BLaER1 (cell line): ENCODE results near the gene RHAG.
"Not testable (repeated sequence)": the region's sequence is repeated elsewhere in the genome, so short reads cannot be mapped to it uniquely, and the experiment has no call there.

Experiments used
- H3K27ac ChIP-seq: shearing (Covaris generic); formaldehyde crosslinking; 2 replicates; pipeline ENCODE4 v1.8.1; 2022
- H3K27me3 ChIP-seq: shearing (Covaris generic); formaldehyde crosslinking; 2 replicates; pipeline ENCODE4 v1.8.1; 2022
- H3K36me3 ChIP-seq: shearing (Covaris generic); formaldehyde crosslinking; 2 replicates; pipeline ENCODE4 v1.8.1; 2022
- H3K4me1 ChIP-seq: shearing (Covaris generic); formaldehyde crosslinking; 2 replicates; pipeline ENCODE4 v1.8.1; 2022
- H3K4me2 ChIP-seq: shearing (Covaris generic); formaldehyde crosslinking; 2 replicates; pipeline ENCODE4 v1.8.1; 2022
- H3K4me3 ChIP-seq: shearing (Covaris generic); formaldehyde crosslinking; 2 replicates; pipeline ENCODE4 v1.8.1; 2022
- H3K9ac ChIP-seq: shearing (Covaris generic); formaldehyde crosslinking; 2 replicates; pipeline ENCODE4 v1.8.1; 2022
- H3K9me3 ChIP-seq: shearing (Covaris generic); formaldehyde crosslinking; 2 replicates; pipeline ENCODE4 v1.8.1; 2022
- H4K20me1 ChIP-seq: shearing (Covaris generic); formaldehyde crosslinking; 2 replicates; pipeline ENCODE4 v1.8.1; 2022
- Cebpa-rat ChIP-seq: shearing (Covaris generic); IDR thresholded peaks from 2 replicates; pipeline ENCODE4 v1.8.1; 2022

Gene RHAG

GRCh38 chr6:49635978-49636712 is 494 bp downstream of the RHAG start:
- Histone ChIP-seq H3K36me3 (no peaks in the 10 kb centered on the region), H3K4me2 (no peak overlapping the region), H3K9me3 (no peaks in the 10 kb centered on the region), H4K20me1 (no peaks in the 10 kb centered on the region), H3K27me3 (no peaks in the 10 kb centered on the region), H3K9ac (no peak overlapping the region), H3K4me3 (no peak overlapping the region), H3K27ac (no peak overlapping the region), H3K4me1 (no peaks in the 10 kb centered on the region)
- no peak for TF ChIP-seq Cebpa-rat

- no peaks in the 10 kb centered on the region for H3K27me3 ChIP-seq
- no peak for TF ChIP-seq Cebpa-rat
- no peak overlapping the region for H3K4me3 ChIP-seq
- H3K9me3 ChIP-seq: no peaks in the 10 kb centered on the region
- no peaks in the 10 kb centered on the region for H3K4me1 ChIP-seq
- no peak overlapping the region for H3K9ac ChIP-seq
- H3K4me2 ChIP-seq: no peak overlapping the region
- no peak overlapping the region for H3K27ac ChIP-seq
- H4K20me1 ChIP-seq: no peaks in the 10 kb centered on the region
- no peaks in the 10 kb centered on the region for H3K36me3 ChIP-seq
Observed at GRCh38 chr6:49635480-49635879, 1.2 kb downstream of the RHAG start.

- TF ChIP-seq Cebpa-rat: no peak
- Histone ChIP-seq H3K4me2 (no peak overlapping the region), H3K4me3 (no peak overlapping the region), H4K20me1 (no peaks in the 10 kb centered on the region), H3K4me1 (no peaks in the 10 kb centered on the region), H3K36me3 (no peaks in the 10 kb centered on the region), H3K27me3 (no peaks in the 10 kb centered on the region), H3K9ac (no peak overlapping the region), H3K27ac (no peak overlapping the region), H3K9me3 (no peaks in the 10 kb centered on the region)
Observed at GRCh38 chr6:49634836-49635218, 1.8 kb downstream of the RHAG start.

- H3K9ac ChIP-seq: no peak overlapping the region
- H3K27me3 ChIP-seq: no peaks in the 10 kb centered on the region
- no peak overlapping the region for H3K4me2 ChIP-seq
- H3K4me3 ChIP-seq: no peak overlapping the region
- no peaks in the 10 kb centered on the region for H3K9me3 ChIP-seq
- no peak overlapping the region for H3K27ac ChIP-seq
- no peak for TF ChIP-seq Cebpa-rat
- no peaks in the 10 kb centered on the region for H3K36me3 ChIP-seq
- H4K20me1 ChIP-seq: no peaks in the 10 kb centered on the region
- H3K4me1 ChIP-seq: no peaks in the 10 kb centered on the region
Observed at GRCh38 chr6:49634092-49634835, 2.4 kb downstream of the RHAG start.

GRCh38 chr6:49633541-49633940 is 3.1 kb downstream of the RHAG start:
- H3K36me3 ChIP-seq: no peaks in the 10 kb centered on the region
- no peaks in the 10 kb centered on the region for H3K27me3 ChIP-seq
- no peaks in the 10 kb centered on the region for H3K9me3 ChIP-seq
- no peak overlapping the region for H3K9ac ChIP-seq
- no peak overlapping the region for H3K4me2 ChIP-seq
- no peak overlapping the region for H3K4me3 ChIP-seq
- no peaks in the 10 kb centered on the region for H4K20me1 ChIP-seq
- H3K27ac ChIP-seq: no peak overlapping the region
- TF ChIP-seq Cebpa-rat: no peak
- H3K4me1 ChIP-seq: no peaks in the 10 kb centered on the region

GRCh38 chr6:49632727-49633126 is 3.9 kb downstream of the RHAG start:
- no peak for TF ChIP-seq Cebpa-rat
- H3K27ac ChIP-seq: no peak overlapping the region

GRCh38 chr6:49629485-49630088 is 7.1 kb downstream of the RHAG start:
- not testable (repeated sequence) for H4K20me1 ChIP-seq, H3K9ac ChIP-seq, H3K27ac ChIP-seq, H3K4me2 ChIP-seq, H3K4me3 ChIP-seq, H3K36me3 ChIP-seq, H3K4me1 ChIP-seq, H3K9me3 ChIP-seq, H3K27me3 ChIP-seq

More at GRCh38 chr6:49632727-49633126, 3.9 kb downstream of the RHAG start:
- H3K4me3 ChIP-seq: no peak overlapping the region
- H4K20me1 ChIP-seq: no peaks in the 10 kb centered on the region
- no peak overlapping the region for H3K9ac ChIP-seq
- H3K4me1 ChIP-seq: no peaks in the 10 kb centered on the region
- no peak overlapping the region for H3K4me2 ChIP-seq
- H3K27me3 ChIP-seq: no peaks in the 10 kb centered on the region
- H3K9me3 ChIP-seq: no peaks in the 10 kb centered on the region
- no peaks in the 10 kb centered on the region for H3K36me3 ChIP-seq

- no peak for TF ChIP-seq Cebpa-rat
- no peak overlapping the region for H3K4me2 ChIP-seq
- no peaks in the 10 kb centered on the region for H3K27me3 ChIP-seq
- no peak overlapping the region for H3K27ac ChIP-seq
- no peaks in the 10 kb centered on the region for H4K20me1 ChIP-seq
- no peak overlapping the region for H3K9ac ChIP-seq
- no peaks in the 10 kb centered on the region for H3K4me1 ChIP-seq
- H3K4me3 ChIP-seq: no peak overlapping the region
- no peaks in the 10 kb centered on the region for H3K9me3 ChIP-seq
- H3K36me3 ChIP-seq: no peaks in the 10 kb centered on the region
Observed at GRCh38 chr6:49626811-49627210, 9.8 kb downstream of the RHAG start.

GRCh38 chr6:49618257-49618656 is 18.4 kb downstream of the RHAG start:
- Histone ChIP-seq H3K9me3 (no peaks in the 10 kb centered on the region), H3K27me3 (no peaks in the 10 kb centered on the region), H3K36me3 (no peaks in the 10 kb centered on the region), H3K9ac (no peak overlapping the region), H3K27ac (no peak overlapping the region), H3K4me3 (no peak overlapping the region), H3K4me2 (no peak overlapping the region), H3K4me1 (no peaks in the 10 kb centered on the region), H4K20me1 (no peaks in the 10 kb centered on the region)
- no peak for TF ChIP-seq Cebpa-rat

GRCh38 chr6:49614144-49614543 is 22.5 kb downstream of the RHAG start:
- H3K4me2 ChIP-seq, H3K27me3 ChIP-seq, H3K36me3 ChIP-seq, H4K20me1 ChIP-seq, H3K4me3 ChIP-seq, H3K9ac ChIP-seq, H3K27ac ChIP-seq, H3K9me3 ChIP-seq, H3K4me1 ChIP-seq: not testable (repeated sequence)
